CD14-positive monocyte (primary cell): ENCODE results near the gene CRX. TPM values are rescaled to one million over a fixed set of nuclear protein-coding genes. Genes with fewer than 3 reads are reported as not detected.

Experiments
- DNase-seq, 3 donors: peaks; one replicate each; pipeline ENCODE4 v3.0.0-alpha.2; 2011 to 2022
- H2AFZ ChIP-seq: 2 replicates; pipeline ENCODE4 v1.6.0; 2012; ENCODE audit warnings: mild to moderate bottlenecking, low read depth, low read length, inconsistent platforms; ENCODE audit not compliant: insufficient read depth, poor library complexity, severe bottlenecking
- H3K27ac ChIP-seq, 2 donors: 1 replicate in 1 of 2; 2 replicates in 1 of 2; pipeline ENCODE4 v1.5.1; 2012 to 2013; ENCODE audit warnings: low read length in 2 of 2, control low read depth in 1 of 2, inconsistent platforms in 1 of 2, low read depth in 1 of 2, mild to moderate bottlenecking in 1 of 2
- H3K27me3 ChIP-seq, 2 donors: one replicate each; pipeline versions ENCODE4 v1.6.0 to v1.6.1; 2011 to 2013; ENCODE audit warnings: low read length in 2 of 2; ENCODE audit not compliant: control insufficient read depth in 2 of 2, insufficient read depth in 2 of 2
- H3K36me3 ChIP-seq, 2 donors: replicated peaks in 1 of 2; 1 replicate in 1 of 2; 2 replicates in 1 of 2; pipeline versions ENCODE4 v1.5.1 to v1.6.1; 2012 to 2013; ENCODE audit warnings: low read length in 2 of 2, control low read depth in 1 of 2, inconsistent platforms in 1 of 2, mild to moderate bottlenecking in 1 of 2; ENCODE audit not compliant: insufficient read depth in 2 of 2, control insufficient read depth in 1 of 2
- H3K4me1 ChIP-seq, 2 donors: 1 replicate in 1 of 2; 2 replicates in 1 of 2; pipeline versions ENCODE4 v1.5.1 to v1.6.1; 2012 to 2013; ENCODE audit warnings: low read length in 2 of 2, control low read depth in 1 of 2, inconsistent platforms in 1 of 2, mild to moderate bottlenecking in 1 of 2, moderate library complexity in 1 of 2; ENCODE audit not compliant: insufficient read depth in 2 of 2, control insufficient read depth in 1 of 2
- H3K4me2 ChIP-seq: replicated peaks from 2 replicates; pipeline ENCODE3; 2012; ENCODE audit warnings: low read length, moderate library complexity, mild to moderate bottlenecking; ENCODE audit not compliant: poor library complexity, severe bottlenecking; ENCODE audit errors: extremely low read depth
- H3K4me3 ChIP-seq, 3 experiments: fragments of 200-600 bp in 1 of 3; sonication (generic) in 1 of 3; replicated peaks in 1 of 3; 1 replicate in 2 of 3; 2 replicates in 1 of 3; pipeline ENCODE4 v1.5.1; 2011 to 2013; ENCODE audit warnings: low read length in 3 of 3, mild to moderate bottlenecking in 3 of 3, control low read depth in 2 of 3, low read depth in 2 of 3, inconsistent platforms in 1 of 3, moderate library complexity in 1 of 3
- H3K79me2 ChIP-seq: 2 replicates; pipeline ENCODE4 v1.6.0; 2012; ENCODE audit warnings: mild to moderate bottlenecking, control low read depth, inconsistent platforms, low read length, moderate library complexity; ENCODE audit not compliant: insufficient read depth
- H3K9ac ChIP-seq: 2 replicates; pipeline ENCODE4 v1.6.0; 2017; ENCODE audit warnings: low read length, mild to moderate bottlenecking; ENCODE audit not compliant: insufficient read depth, poor library complexity, severe bottlenecking
- H3K9me3 ChIP-seq, 2 donors: replicated peaks in 1 of 2; 1 replicate in 1 of 2; 2 replicates in 1 of 2; pipeline versions ENCODE4 v1.5.1 to v1.6.1; 2012 to 2013; ENCODE audit warnings: low read length in 2 of 2, control low read depth in 1 of 2; ENCODE audit not compliant: control insufficient read depth in 1 of 2, insufficient read depth in 1 of 2
- H4K20me1 ChIP-seq: 2 replicates; pipeline ENCODE4 v1.6.0; 2012; ENCODE audit warnings: mild to moderate bottlenecking, low read length, control low read depth, moderate library complexity; ENCODE audit not compliant: insufficient read depth
- H3K27ac Mint-ChIP-seq, 7 donors: one replicate each; pipeline ENCODE4 v1.8.0; 2020; ENCODE audit warnings: mild to moderate bottlenecking in 7 of 7, mixed read lengths in 7 of 7, moderate library complexity in 6 of 7, inconsistent platforms in 2 of 7
- H3K27me3 Mint-ChIP-seq, 3 donors: one replicate each; pipeline ENCODE4 v1.8.0; 2021 to 2022; ENCODE audit warnings: low read depth in 3 of 3, mild to moderate bottlenecking in 3 of 3, mixed read lengths in 3 of 3, moderate library complexity in 3 of 3, inconsistent platforms in 1 of 3
- H3K36me3 Mint-ChIP-seq, 2 donors: one replicate each; pipeline ENCODE4 v1.8.0; 2020; ENCODE audit warnings: mixed read lengths in 2 of 2, inconsistent platforms in 1 of 2, mild to moderate bottlenecking in 1 of 2
- H3K4me1 Mint-ChIP-seq: one replicate; pipeline ENCODE4 v1.8.0; 2020; ENCODE audit warnings: mild to moderate bottlenecking, mixed read lengths
- H3K4me3 Mint-ChIP-seq, 2 donors: one replicate each; pipeline ENCODE4 v1.8.0; 2020; ENCODE audit warnings: mild to moderate bottlenecking in 2 of 2, mixed read lengths in 2 of 2, moderate library complexity in 1 of 2
- H3K9me3 Mint-ChIP-seq, 7 donors: one replicate each; pipeline ENCODE4 v1.8.0; 2020 to 2022; ENCODE audit warnings: mixed read lengths in 7 of 7, mild to moderate bottlenecking in 6 of 7, moderate library complexity in 6 of 7, inconsistent platforms in 2 of 7
- WGBS: methylation state at CpG from one replicate; pipeline ENCODE4 v1.1.5; 2013; ENCODE audit warnings: missing lambda C conversion rate; ENCODE audit not compliant: insufficient coverage; 5-methylcytosine and 5-hydroxymethylcytosine counted together
- intact Hi-C, 2 donors: fragments of 100-400 bp; cut with micrococcal nuclease; formaldehyde crosslinking; loops; one replicate each; pipeline versions ENCODE4 v1.15.0 to v1.15.1; 2023
- polyA plus RNA-seq, 3 donors: library from polyadenylated mRNA; depleted of rRNA in 1 of 3; unstranded in 2 of 3; stranded (reverse) in 1 of 3; fragments of 300-500 nt in 2 of 3; fragments of >200 nt in 1 of 3; fragmentation: Illumina TruSeq in 2 of 3; gene quantifications; 1 replicate in 2 of 3; 2 replicates in 1 of 3; pipeline ENCODE4 v1.2.3, GENCODE V29; 2012 to 2021
- TF ChIP-seq, protein P1 (sequence below): fragments of 200-600 bp; IDR thresholded peaks from one replicate; pipeline ENCODE4 v1.8.0; 2022; ENCODE audit warnings: antibody characterized with exemption, mild to moderate bottlenecking

CRX gene
- polyA plus RNA-seq, 3 donors, result not detected

DNA sequence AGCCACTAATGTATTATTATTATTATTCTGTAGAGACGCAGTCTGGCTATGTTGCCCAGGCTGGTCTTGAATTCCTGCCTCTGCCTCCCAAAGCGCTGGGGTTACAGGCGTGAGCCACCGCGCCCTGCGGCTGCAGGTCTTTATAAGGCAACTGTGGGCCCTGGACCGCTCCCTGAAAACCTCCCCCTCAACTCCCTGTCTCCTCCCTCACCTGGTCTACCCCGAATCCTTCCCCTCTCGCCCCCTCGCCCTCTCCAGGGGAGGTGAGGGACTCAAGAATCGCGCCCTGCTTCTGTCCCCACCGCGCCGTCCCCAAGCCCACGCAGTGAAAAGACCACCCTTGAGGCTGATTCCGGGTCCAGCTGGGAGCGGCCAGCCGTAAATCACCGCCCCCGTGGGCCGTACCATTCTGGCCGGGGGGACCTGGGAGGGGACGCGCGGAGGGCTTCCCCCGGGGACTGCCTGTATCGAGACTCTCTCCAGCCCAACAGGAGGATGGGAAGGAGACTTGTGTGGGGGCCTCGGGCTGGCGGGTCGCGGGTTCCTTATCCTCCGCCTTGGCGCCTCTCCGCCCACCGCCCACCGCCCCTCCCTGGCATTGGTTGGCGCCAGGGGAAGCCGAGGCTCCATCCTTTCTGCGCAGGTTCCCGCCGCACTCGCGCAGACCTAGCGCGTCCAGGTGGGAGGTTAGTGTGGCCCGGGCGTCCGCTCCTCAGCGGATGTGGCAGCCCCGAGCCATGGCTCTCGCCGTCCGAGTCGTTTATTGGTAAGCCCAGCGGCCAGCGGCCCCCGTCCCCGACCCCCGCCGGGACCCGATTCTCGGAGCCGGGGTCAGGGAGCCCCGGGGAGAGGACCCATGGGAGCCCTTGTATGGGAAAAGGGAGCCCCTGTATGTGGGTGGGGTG lies 43.4 kb upstream of the CRX start, which contains the start of gene SELENOW:
TSS of gene SELENOW (plus strand) at position 655 of the 905 bp plus-strand sequence. CDS start at position 738, 83 bp downstream.
- 2% methylated on average over 47 of the region's 65 CpGs for WGBS
- H3K9me3 ChIP-seq, result no peaks in the 10 kb centered on the region
- TF ChIP-seq, protein P1, sequence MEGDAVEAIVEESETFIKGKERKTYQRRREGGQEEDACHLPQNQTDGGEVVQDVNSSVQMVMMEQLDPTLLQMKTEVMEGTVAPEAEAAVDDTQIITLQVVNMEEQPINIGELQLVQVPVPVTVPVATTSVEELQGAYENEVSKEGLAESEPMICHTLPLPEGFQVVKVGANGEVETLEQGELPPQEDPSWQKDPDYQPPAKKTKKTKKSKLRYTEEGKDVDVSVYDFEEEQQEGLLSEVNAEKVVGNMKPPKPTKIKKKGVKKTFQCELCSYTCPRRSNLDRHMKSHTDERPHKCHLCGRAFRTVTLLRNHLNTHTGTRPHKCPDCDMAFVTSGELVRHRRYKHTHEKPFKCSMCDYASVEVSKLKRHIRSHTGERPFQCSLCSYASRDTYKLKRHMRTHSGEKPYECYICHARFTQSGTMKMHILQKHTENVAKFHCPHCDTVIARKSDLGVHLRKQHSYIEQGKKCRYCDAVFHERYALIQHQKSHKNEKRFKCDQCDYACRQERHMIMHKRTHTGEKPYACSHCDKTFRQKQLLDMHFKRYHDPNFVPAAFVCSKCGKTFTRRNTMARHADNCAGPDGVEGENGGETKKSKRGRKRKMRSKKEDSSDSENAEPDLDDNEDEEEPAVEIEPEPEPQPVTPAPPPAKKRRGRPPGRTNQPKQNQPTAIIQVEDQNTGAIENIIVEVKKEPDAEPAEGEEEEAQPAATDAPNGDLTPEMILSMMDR, result no peak
- H3K27me3 ChIP-seq, result no peaks in the 10 kb centered on the region
- H2AFZ ChIP-seq, result peak within 1 kb of the TSS; percentile 100
- peak within 1 kb of the TSS; percentile 92 for H3K9ac ChIP-seq
- H4K20me1 ChIP-seq, result no peaks in the 10 kb centered on the region
- H3K4me3 ChIP-seq, result peak within 1 kb of the TSS; percentile 53 to 95 (median 84)
- H3K36me3 ChIP-seq, result peaks cover 14 to 23% of the 10 kb centered on the region in 2 donors
- peaks cover 23% of the 10 kb centered on the region for H3K4me1 Mint-ChIP-seq
- peaks cover 22 to 25% of the 10 kb centered on the region in 2 donors for H3K36me3 Mint-ChIP-seq
- peak; percentile 28 to 52 (median 48) for DNase-seq
- peaks cover 0 to 7% (median 2%) of the 10 kb centered on the region in 3 donors for H3K27me3 Mint-ChIP-seq
- peaks cover 0 to 1% (median 0%) of the 10 kb centered on the region in 7 donors for H3K9me3 Mint-ChIP-seq
- intact Hi-C loops, result no loop called here
- peaks cover 13% of the 10 kb centered on the region for H3K79me2 ChIP-seq
- peak within 1 kb of the TSS; percentile 89 for H3K4me2 ChIP-seq
- H3K27ac Mint-ChIP-seq, result peak within 1 kb of the TSS in 6 of 7 donors; percentile 78 to 90 (median 82)
- H3K27ac ChIP-seq, result peak within 1 kb of the TSS; percentile 20 to 92
- H3K4me1 ChIP-seq, result peaks cover 15 to 25% of the 10 kb centered on the region in 2 donors
- H3K4me3 Mint-ChIP-seq, result peak within 1 kb of the TSS; percentile 85 to 96

DNA sequence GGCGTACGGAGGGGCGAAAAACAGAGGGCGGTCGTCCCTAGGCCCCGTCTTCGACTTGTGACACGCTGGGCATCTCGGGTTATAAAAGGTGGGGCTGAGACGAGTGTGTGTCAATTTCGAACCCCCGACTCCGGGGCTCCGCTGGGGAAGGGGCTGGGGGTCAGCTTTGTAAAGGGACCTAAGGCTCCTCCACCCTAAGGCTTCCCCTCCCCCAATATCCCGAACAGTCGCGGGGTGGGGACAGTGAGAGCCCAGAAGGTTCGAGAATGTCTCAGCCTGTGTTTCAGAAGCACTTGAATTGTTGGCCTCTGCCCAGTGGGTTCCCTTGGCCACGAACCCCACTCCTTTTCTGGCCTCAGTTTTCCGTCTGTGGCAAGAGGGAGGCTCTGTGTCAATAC lies 42.8 kb upstream of the CRX start:
- no peak for DNase-seq
- H3K4me1 Mint-ChIP-seq, result peaks cover 23% of the 10 kb centered on the region
- intact Hi-C loops, result no loop called here
- peak overlapping the region in 2 of 7 donors; percentile 15 to 64 for H3K27ac Mint-ChIP-seq
- Histone ChIP-seq H3K9me3 (no peaks in the 10 kb centered on the region), H3K9ac (peak overlapping the region; percentile 92), H3K4me3 (peak overlapping the region; percentile 53 to 95 (median 84)), H3K27me3 (no peaks in the 10 kb centered on the region), H3K4me1 (peaks cover 15 to 25% of the 10 kb centered on the region in 2 donors), H3K4me2 (peak overlapping the region; percentile 89), H4K20me1 (no peaks in the 10 kb centered on the region), H2AFZ (peak overlapping the region; percentile 100), H3K36me3 (peaks cover 14 to 30% of the 10 kb centered on the region in 2 donors), H3K27ac (peak overlapping the region in 1 of 2 donors; percentile 92), H3K79me2 (peaks cover 13% of the 10 kb centered on the region)
- peaks cover 26 to 30% of the 10 kb centered on the region in 2 donors for H3K36me3 Mint-ChIP-seq
- peaks cover 0 to 1% (median 0%) of the 10 kb centered on the region in 7 donors for H3K9me3 Mint-ChIP-seq
- 0% methylated on average over 11 of the region's 20 CpGs for WGBS
- peaks cover 0 to 7% (median 2%) of the 10 kb centered on the region in 3 donors for H3K27me3 Mint-ChIP-seq
- peak overlapping the region; percentile 85 to 96 for H3K4me3 Mint-ChIP-seq
- TF ChIP-seq, protein P1, result no peak
